ENCODE results near the gene CGRRF1. TPM values are rescaled to one million over a fixed set of nuclear protein-coding genes. Genes with fewer than 3 reads are reported as not detected.
A peak's percentile ranks its signal among the peaks of the same experiment; 100 is the strongest.

Gene CGRRF1
- total and polyA plus RNA-seq, 2 of the 13 experiments (the other 11 are each of a cell fraction or from before 2014, with no cell fraction given): 16.8 to 18.2 TPM

DNA sequence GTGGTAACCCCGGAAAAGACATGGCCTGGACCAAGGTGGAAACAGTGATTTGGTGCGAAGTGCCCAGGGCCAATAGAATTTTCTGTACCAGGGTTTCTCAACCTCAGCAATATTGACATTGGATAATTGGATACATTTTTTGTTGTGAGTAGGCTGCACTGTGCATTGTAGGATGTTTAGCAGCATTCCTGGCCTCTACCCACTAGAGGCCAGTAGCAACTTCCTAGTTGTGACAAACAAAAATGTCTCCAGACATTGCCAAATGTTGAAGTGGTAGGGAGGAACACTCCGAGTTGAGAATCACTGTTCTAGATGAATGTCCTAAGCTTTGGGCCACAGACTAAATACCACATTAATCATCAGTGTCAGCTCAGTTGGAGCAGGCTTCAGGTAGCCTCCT lies 6.2 kb upstream of the CGRRF1 start (continued):
- no peak for TF ChIP-seq MXD1 (CRISPR knock-in tag; IDR thresholded peaks at IDR 0.05)
- no peak for TF ChIP-seq ZSCAN25 (CRISPR knock-in tag; IDR thresholded peaks at IDR 0.05)
- TF ChIP-seq ZFYVE20 (CRISPR knock-in tag; IDR thresholded peaks at IDR 0.05; ENCODE audit: borderline replicate concordance, low read depth): no peak
- no peak for TF ChIP-seq MED1 (CRISPR knock-in tag; IDR thresholded peaks at IDR 0.05)
- TF ChIP-seq HOXA5 (CRISPR knock-in tag; IDR thresholded peaks at IDR 0.05): 0 out of 2 replicates have a peak, but pooled peaks have one; percentile 34
- no peak for TF ChIP-seq YY1 (IDR thresholded peaks at IDR 0.05; ENCODE audit: insufficient read depth, insufficient replicate concordance, low read depth, low read length)
- TF ChIP-seq BORCS8-MEF2B (CRISPR knock-in tag; IDR thresholded peaks at IDR 0.05): no peak
- no peak for TF ChIP-seq PHF20 (CRISPR knock-in tag; IDR thresholded peaks at IDR 0.05)
- no peak for TF ChIP-seq GABPA (IDR thresholded peaks at IDR 0.05; ENCODE audit: low read depth, low read length)
- TF ChIP-seq GABPA (CRISPR knock-in tag; IDR thresholded peaks at IDR 0.05; ENCODE audit: low read depth): 0 out of 2 replicates have a peak, but pooled peaks have one; percentile 39
- peak; percentile 29; the same call in 1 of the 2 replicates for TF ChIP-seq GABPB1 (CRISPR knock-in tag; IDR thresholded peaks at IDR 0.05)
- TF ChIP-seq, protein P1, sequence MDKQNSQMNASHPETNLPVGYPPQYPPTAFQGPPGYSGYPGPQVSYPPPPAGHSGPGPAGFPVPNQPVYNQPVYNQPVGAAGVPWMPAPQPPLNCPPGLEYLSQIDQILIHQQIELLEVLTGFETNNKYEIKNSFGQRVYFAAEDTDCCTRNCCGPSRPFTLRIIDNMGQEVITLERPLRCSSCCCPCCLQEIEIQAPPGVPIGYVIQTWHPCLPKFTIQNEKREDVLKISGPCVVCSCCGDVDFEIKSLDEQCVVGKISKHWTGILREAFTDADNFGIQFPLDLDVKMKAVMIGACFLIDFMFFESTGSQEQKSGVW (CRISPR knock-in tag; IDR thresholded peaks at IDR 0.05; ENCODE audit: borderline replicate concordance): no peak
- TF ChIP-seq ZNF234 (CRISPR knock-in tag; conservative IDR thresholded peaks at IDR 0.05): no peak
- no peak for TF ChIP-seq ZFP82 (CRISPR knock-in tag; IDR thresholded peaks at IDR 0.05; ENCODE audit: borderline replicate concordance)
- TF ChIP-seq, protein P2, sequence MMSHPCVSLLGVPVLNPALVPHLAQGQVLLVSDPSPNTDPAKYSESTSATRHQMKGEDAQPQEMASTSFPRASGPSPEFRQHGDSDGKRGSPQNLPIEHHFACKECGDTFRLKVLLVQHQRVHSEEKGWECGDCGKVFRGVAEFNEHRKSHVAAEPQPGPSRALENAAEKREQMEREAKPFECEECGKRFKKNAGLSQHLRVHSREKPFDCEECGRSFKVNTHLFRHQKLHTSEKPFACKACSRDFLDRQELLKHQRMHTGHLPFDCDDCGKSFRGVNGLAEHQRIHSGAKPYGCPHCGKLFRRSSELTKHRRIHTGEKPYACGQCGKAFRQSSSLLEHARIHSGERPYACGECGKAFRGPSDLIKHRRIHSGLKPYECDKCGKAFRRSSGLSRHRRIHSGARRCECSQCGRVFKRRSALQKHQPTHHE (CRISPR knock-in tag; IDR thresholded peaks at IDR 0.05; ENCODE audit: borderline replicate concordance): no peak
- no peak for TF ChIP-seq KDM5B (CRISPR knock-in tag; IDR thresholded peaks at IDR 0.05; ENCODE audit: borderline replicate concordance)
- no peak for TF ChIP-seq DR1 (CRISPR knock-in tag; IDR thresholded peaks at IDR 0.05)
- peak; percentile 47; the same call in 1 of the 2 replicates for TF ChIP-seq FOXA3 (CRISPR knock-in tag; IDR thresholded peaks at IDR 0.05)
- no peak for TF ChIP-seq ZNF343 (CRISPR knock-in tag; IDR thresholded peaks at IDR 0.05)
- TF ChIP-seq TFDP1 (CRISPR knock-in tag; IDR thresholded peaks at IDR 0.05; ENCODE audit: borderline replicate concordance): no peak
- 0 out of 2 replicates have a peak, but pooled peaks have one; percentile 7 for TF ChIP-seq CEBPB (IDR thresholded peaks at IDR 0.05; ENCODE audit: borderline replicate concordance, low read depth, low read length)
- TF ChIP-seq ZNF501 (CRISPR knock-in tag; IDR thresholded peaks at IDR 0.05): no peak
- peak; percentile 46; the same call in 1 of the 2 replicates for TF ChIP-seq SALL1 (CRISPR knock-in tag; IDR thresholded peaks at IDR 0.05)
- no peak for TF ChIP-seq ZNF781 (CRISPR knock-in tag; IDR thresholded peaks at IDR 0.05; ENCODE audit: borderline replicate concordance, not compliant biosample characterization)
- no peak for TF ChIP-seq ZNF761 (CRISPR knock-in tag; conservative IDR thresholded peaks at IDR 0.05)
- TF ChIP-seq, protein P3, sequence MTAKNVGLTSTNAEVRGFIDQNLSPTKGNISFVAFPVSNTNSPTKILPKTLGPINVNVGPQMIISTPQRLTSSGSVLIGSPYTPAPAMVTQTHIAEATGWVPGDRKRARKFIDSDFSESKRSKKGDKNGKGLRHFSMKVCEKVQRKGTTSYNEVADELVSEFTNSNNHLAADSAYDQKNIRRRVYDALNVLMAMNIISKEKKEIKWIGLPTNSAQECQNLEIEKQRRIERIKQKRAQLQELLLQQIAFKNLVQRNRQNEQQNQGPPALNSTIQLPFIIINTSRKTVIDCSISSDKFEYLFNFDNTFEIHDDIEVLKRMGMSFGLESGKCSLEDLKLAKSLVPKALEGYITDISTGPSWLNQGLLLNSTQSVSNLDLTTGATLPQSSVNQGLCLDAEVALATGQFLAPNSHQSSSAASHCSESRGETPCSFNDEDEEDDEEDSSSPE (CRISPR knock-in tag; IDR thresholded peaks at IDR 0.05): 0 out of 2 replicates have a peak, but pooled peaks have one; percentile 16
- no peak for TF ChIP-seq ZNF580 (CRISPR knock-in tag; IDR thresholded peaks at IDR 0.05; ENCODE audit: borderline replicate concordance, low read depth)

Measured in HepG2 (cell line).